IMR-90 (cell line): ENCODE measurements around the gene ZCCHC24. TPM values are rescaled to one million over a fixed set of nuclear protein-coding genes. Genes with fewer than 3 reads are reported as not detected.

Source experiments
- ATAC-seq: fragments of 200-7000 bp; cut with Tn5 transposase; 2 replicates; pipeline ENCODE4 v1.9.1; 2020; ENCODE audit warnings: low read depth, mild to moderate bottlenecking, moderate library complexity
- BruUV-seq: library from RNA; stranded (reverse); fragments of 400-500 nt; replicated peaks from 2 replicates; lab custom pipeline; 2021; lab: Mats Ljungman, UMichigan
- CTCF ChIA-PET: fragments of 300-600 bp; formaldehyde crosslinking; extraction: SDS; loops from one replicate; lab custom pipeline; 2021; ENCODE audit warnings: antibody characterized with exemption; lab: Yijun Ruan, JAX
- POLR2A ChIA-PET: fragments of 300-600 bp; sonication (Branson Sonifier 250); formaldehyde crosslinking; loops from one replicate; lab custom pipeline; 2022; ENCODE audit warnings: antibody characterized with exemption; ENCODE audit not compliant: unreplicated experiment; lab: Charles Lee
- DNase-seq: peaks from one replicate; pipeline ENCODE4 v3.0.0; 2013
- H2AFZ ChIP-seq: replicated peaks from 2 replicates; pipeline ENCODE3; 2013; ENCODE audit warnings: low read length, mild to moderate bottlenecking; ENCODE audit not compliant: poor library complexity
- H2AK5ac ChIP-seq: 2 replicates; pipeline ENCODE4 v1.6.1; 2013; ENCODE audit warnings: low read depth, low read length, inconsistent platforms
- H2AK9ac ChIP-seq: replicated peaks from 2 replicates; pipeline ENCODE3; 2013; ENCODE audit warnings: mild to moderate bottlenecking, low read depth, low read length, moderate library complexity; ENCODE audit not compliant: poor library complexity
- H2BK120ac ChIP-seq: 2 replicates; pipeline ENCODE4 v1.6.1; 2013; ENCODE audit warnings: low read depth, low read length, inconsistent platforms
- H2BK15ac ChIP-seq: 3 replicates; pipeline ENCODE4 v1.6.1; 2013; ENCODE audit warnings: low read depth, low read length, inconsistent platforms
- H2BK20ac ChIP-seq: 2 replicates; pipeline ENCODE4 v1.6.1; 2013; ENCODE audit warnings: low read depth, mild to moderate bottlenecking, inconsistent platforms, low read length, moderate library complexity
- H2BK5ac ChIP-seq: 2 replicates; pipeline ENCODE4 v1.6.1; 2013; ENCODE audit warnings: mild to moderate bottlenecking, low read depth, low read length, inconsistent platforms; ENCODE audit not compliant: poor library complexity, severe bottlenecking
- H3K14ac ChIP-seq: replicated peaks from 2 replicates; pipeline ENCODE4 v1.6.1; 2013; ENCODE audit warnings: low read depth, low read length, inconsistent platforms
- H3K18ac ChIP-seq: 2 replicates; pipeline ENCODE4 v1.6.1; 2013; ENCODE audit warnings: low read depth, low read length, control low read depth
- H3K23ac ChIP-seq: 2 replicates; pipeline ENCODE4 v1.6.1; 2013; ENCODE audit warnings: low read depth, low read length, inconsistent platforms
- H3K27ac ChIP-seq: 2 replicates; pipeline ENCODE4 v1.5.1; 2013; ENCODE audit warnings: mild to moderate bottlenecking, control low read depth, low read length; ENCODE audit not compliant: insufficient read depth
- H3K27me3 ChIP-seq: 2 replicates; pipeline ENCODE4 v1.6.1; 2013; ENCODE audit warnings: low read length; ENCODE audit not compliant: control insufficient read depth, insufficient read depth
- H3K36me3 ChIP-seq: 2 replicates; pipeline ENCODE4 v1.6.1; 2013; ENCODE audit warnings: low read length, mixed read lengths; ENCODE audit not compliant: control insufficient read depth, insufficient read depth
- H3K4ac ChIP-seq: 2 replicates; pipeline ENCODE4 v1.6.1; 2013; ENCODE audit warnings: low read depth, low read length, inconsistent platforms
- H3K4me1 ChIP-seq: 2 replicates; pipeline ENCODE4 v1.6.1; 2013; ENCODE audit warnings: low read length, mixed read lengths; ENCODE audit not compliant: control insufficient read depth, insufficient read depth
- H3K4me2 ChIP-seq: 2 replicates; pipeline ENCODE4 v1.6.1; 2013; ENCODE audit warnings: low read depth, mild to moderate bottlenecking, control low read depth, low read length, moderate library complexity
- H3K4me3 ChIP-seq: 2 replicates; pipeline ENCODE4 v1.5.1; 2013; ENCODE audit warnings: low read depth, mild to moderate bottlenecking, control low read depth, low read length, moderate library complexity; ENCODE audit not compliant: insufficient read depth
- H3K56ac ChIP-seq: 2 replicates; pipeline ENCODE4 v1.6.1; 2013; ENCODE audit warnings: low read length, inconsistent platforms; ENCODE audit not compliant: insufficient read depth; ENCODE audit errors: extremely low read depth
- H3K79me1 ChIP-seq, 2 experiments: 2 replicates each; pipeline ENCODE4 v1.6.1; 2013; ENCODE audit warnings: low read length in 2 of 2, inconsistent platforms in 1 of 2, low read depth in 1 of 2
- H3K9ac ChIP-seq: 2 replicates; pipeline ENCODE4 v1.6.1; 2013; ENCODE audit warnings: low read depth, low read length, control low read depth
- H3K9me1 ChIP-seq: 2 replicates; pipeline ENCODE4 v1.6.1; 2013; ENCODE audit warnings: low read length, inconsistent platforms; ENCODE audit not compliant: insufficient read depth
- H3K9me3 ChIP-seq: 2 replicates; pipeline ENCODE4 v1.6.1; 2013; ENCODE audit warnings: low read length; ENCODE audit not compliant: control insufficient read depth, insufficient read depth
- H4K20me1 ChIP-seq: 2 replicates; pipeline ENCODE4 v1.6.1; 2013; ENCODE audit warnings: low read length, inconsistent platforms; ENCODE audit not compliant: insufficient read depth
- H4K5ac ChIP-seq: 2 replicates; pipeline ENCODE4 v1.6.1; 2013; ENCODE audit warnings: mild to moderate bottlenecking, low read depth, low read length, control low read depth
- H4K8ac ChIP-seq, 2 experiments: 2 replicates each; pipeline ENCODE4 v1.6.1; 2013; ENCODE audit warnings: low read depth in 2 of 2, low read length in 2 of 2, control low read depth in 1 of 2, inconsistent platforms in 1 of 2
- H4K91ac ChIP-seq: 2 replicates; pipeline ENCODE4 v1.6.1; 2013; ENCODE audit warnings: low read depth, low read length, inconsistent platforms; ENCODE audit not compliant: insufficient read depth
- MXI1 ChIP-seq: IDR thresholded peaks from 2 replicates; pipeline ENCODE4 v1.6.1; 2012; ENCODE audit warnings: low read depth, mild to moderate bottlenecking, low read length, moderate library complexity, borderline replicate concordance
- NFE2L2 ChIP-seq: fragments of 150-350 bp; IDR thresholded peaks from 2 replicates; pipeline ENCODE4 v1.6.1; 2016; ENCODE audit warnings: low read depth, mild to moderate bottlenecking, low read length
- RAD21 ChIP-seq: IDR thresholded peaks from 2 replicates; pipeline ENCODE4 v1.6.1; 2012; ENCODE audit warnings: low read length, improper control_type of control experiment
- WGBS, 2 experiments: methylation state at CpG; one replicate each; pipeline versions ENCODE4 v1.1.5 to v1.1.7; 2013; ENCODE audit warnings: missing lambda C conversion rate in 2 of 2; ENCODE audit not compliant: insufficient read length in 1 of 2; ENCODE audit errors: extremely low coverage in 2 of 2; 5-methylcytosine and 5-hydroxymethylcytosine counted together
- dilution Hi-C: fragments of 300-500 bp; cut with HindIII; formaldehyde crosslinking; loops from one replicate; pipeline ENCODE4 v1.14.3; 2018; ENCODE audit warnings: low sequenced_read_pairs; ENCODE audit not compliant: unreplicated experiment
- in situ Hi-C: fragments of 300-500 bp; cut with MboI; formaldehyde crosslinking; loops from 3 replicates; pipeline ENCODE4 v1.14.3; 2019; ENCODE audit warnings: low sequenced_read_pairs, inconsistent platforms, mixed read lengths
- intact Hi-C: fragments of 100-400 bp; cut with micrococcal nuclease; formaldehyde crosslinking; loops from 2 replicates; pipeline ENCODE4 v1.10.0; 2022
- polyA plus RNA-seq, 3 experiments: library from polyadenylated mRNA; depleted of rRNA; stranded (reverse); fragments of >200 nt; gene quantifications; 2 replicates each; pipeline ENCODE4 v1.2.3, GENCODE V29; 2012; ENCODE audit warnings: low replicate concordance in 1 of 3
- total RNA-seq: library from RNA; depleted of rRNA; stranded (reverse); fragments of >200 nt; gene quantifications from 2 replicates; pipeline ENCODE4 v1.2.3, GENCODE V29; 2012

Gene ZCCHC24
- total and polyA plus RNA-seq, 2 of the 4 experiments (the other 2 are of a cell fraction): 15.1 to 25.9 TPM

- Histone ChIP-seq H3K4me1 (peaks cover 63% of the 10 kb centered on the region), H3K56ac (no peak overlapping the region), H3K18ac (no peak overlapping the region), H2AK9ac (no peak overlapping the region), H3K36me3 (peaks cover 44% of the 10 kb centered on the region), H3K23ac (peak overlapping the region; percentile 44; the same call in 1 of the 2 replicates), H3K9me1 (peaks cover 66% of the 10 kb centered on the region), H3K9ac (no peak overlapping the region), H2BK120ac (no peak overlapping the region), H2BK5ac (no peak overlapping the region), H3K27ac (no peak overlapping the region), H4K91ac (no peak overlapping the region), H3K4me3 (no peak overlapping the region), H2BK20ac (no peak overlapping the region), H4K20me1 (peaks cover 64% of the 10 kb centered on the region), H4K5ac (no peak overlapping the region), H2BK15ac (no peak overlapping the region), H3K4me2 (no peak overlapping the region), H3K4ac (no peak overlapping the region), H2AK5ac (0 out of 2 replicates have a peak overlapping the region, but pooled peaks have one; percentile 48), H3K9me3 (no peaks in the 10 kb centered on the region), H4K8ac (no peak overlapping the region), H3K79me1 (peaks cover 66 to 99% of the 10 kb centered on the region in 2 experiments), H2AFZ (no peak overlapping the region), H3K27me3 (no peaks in the 10 kb centered on the region), H3K14ac (no peak overlapping the region)
- no peak for ATAC-seq
- DNase-seq: no peak
- in situ Hi-C loops: no loop called here
- POLR2A ChIA-PET: no interaction called here
- dilution Hi-C loops: no loop called here
- BruUV-seq: no TSS peak
- 86% methylated on average over 2 of the region's 3 CpGs; no CpG with 5 or more reads in 1 of the 2 experiments for WGBS, 2 experiments
- intact Hi-C loops: no loop called here
- TF ChIP-seq RAD21 (no peak), MXI1 (no peak), NFE2L2 (no peak)
- CTCF ChIA-PET: interaction anchor here (1.0 to 1.3 kb wide), 3 partner anchors 25 to 60 kb away, joined by 3 to 4 read pairs (median 3); no protein-coding TSS in a partner anchor
These were observed 6.7 kb downstream of the ZCCHC24 start for GRCh38 chr10:79438699-79439085.
